Limb (tissue), 2 donors: ENCODE measurements around the gene MYO1A.
A peak's percentile ranks its signal among the peaks of the same experiment; 100 is the strongest.
"Not testable (repeated sequence)": the region's sequence is repeated elsewhere in the genome, so short reads cannot be mapped to it uniquely, and the experiment has no call there.

Experiments used
- DNase-seq, 2 donors: peaks; one replicate each; pipeline ENCODE4 v3.0.0-alpha.2; 2016; ENCODE audit errors: extremely low spot score in 2 of 2

Gene MYO1A

DNA sequence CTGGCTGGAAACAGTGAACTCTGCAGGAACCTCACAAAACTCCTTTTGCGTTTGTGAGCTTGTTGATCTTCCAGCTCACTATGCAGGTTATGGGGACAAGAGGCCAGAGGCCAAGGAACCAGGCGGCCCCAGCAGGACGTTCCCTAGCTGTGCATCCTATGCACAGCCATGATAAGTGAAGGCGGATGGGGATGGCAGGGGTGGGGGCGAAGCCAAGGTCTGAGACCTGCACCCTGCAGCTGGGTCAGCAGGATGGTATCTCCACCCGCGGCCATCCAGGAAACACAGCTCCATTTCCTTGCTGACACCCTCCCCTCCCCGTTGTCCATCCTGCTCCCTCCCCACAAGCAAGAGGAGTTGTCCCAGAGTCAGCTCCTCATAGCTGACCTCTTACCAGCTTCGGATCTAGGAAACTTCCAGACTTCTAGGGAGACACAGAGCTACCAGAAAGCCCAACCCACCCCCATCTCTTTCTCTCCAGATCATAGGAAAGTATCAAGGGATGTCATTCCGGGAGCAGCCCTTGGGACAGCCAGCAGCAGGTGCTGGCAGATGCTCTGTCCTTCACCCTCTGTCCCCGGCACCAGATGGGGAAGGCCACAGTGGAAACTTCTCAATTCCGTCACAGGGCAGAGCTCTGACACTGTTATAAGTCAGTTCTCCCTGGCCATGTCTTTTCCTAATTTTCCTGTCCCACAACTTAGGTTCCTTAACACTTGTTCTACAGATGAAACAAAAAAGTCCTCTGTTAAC, 53.0 kb downstream of the MYO1A start:
- DNase-seq, result no peak

DNA sequence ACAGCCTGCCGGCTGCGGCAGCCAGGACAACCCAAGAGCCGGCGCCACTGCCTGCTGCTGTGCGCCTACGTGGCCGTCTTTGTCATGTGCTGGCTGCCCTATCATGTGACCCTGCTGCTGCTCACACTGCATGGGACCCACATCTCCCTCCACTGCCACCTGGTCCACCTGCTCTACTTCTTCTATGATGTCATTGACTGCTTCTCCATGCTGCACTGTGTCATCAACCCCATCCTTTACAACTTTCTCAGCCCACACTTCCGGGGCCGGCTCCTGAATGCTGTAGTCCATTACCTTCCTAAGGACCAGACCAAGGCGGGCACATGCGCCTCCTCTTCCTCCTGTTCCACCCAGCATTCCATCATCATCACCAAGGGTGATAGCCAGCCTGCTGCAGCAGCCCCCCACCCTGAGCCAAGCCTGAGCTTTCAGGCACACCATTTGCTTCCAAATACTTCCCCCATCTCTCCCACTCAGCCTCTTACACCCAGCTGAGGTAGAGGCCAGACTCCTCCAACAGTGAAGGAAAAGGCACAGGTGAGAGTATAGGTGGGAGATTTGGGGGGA, 53.9 kb downstream of the MYO1A start:
- no peak for DNase-seq

DNA sequence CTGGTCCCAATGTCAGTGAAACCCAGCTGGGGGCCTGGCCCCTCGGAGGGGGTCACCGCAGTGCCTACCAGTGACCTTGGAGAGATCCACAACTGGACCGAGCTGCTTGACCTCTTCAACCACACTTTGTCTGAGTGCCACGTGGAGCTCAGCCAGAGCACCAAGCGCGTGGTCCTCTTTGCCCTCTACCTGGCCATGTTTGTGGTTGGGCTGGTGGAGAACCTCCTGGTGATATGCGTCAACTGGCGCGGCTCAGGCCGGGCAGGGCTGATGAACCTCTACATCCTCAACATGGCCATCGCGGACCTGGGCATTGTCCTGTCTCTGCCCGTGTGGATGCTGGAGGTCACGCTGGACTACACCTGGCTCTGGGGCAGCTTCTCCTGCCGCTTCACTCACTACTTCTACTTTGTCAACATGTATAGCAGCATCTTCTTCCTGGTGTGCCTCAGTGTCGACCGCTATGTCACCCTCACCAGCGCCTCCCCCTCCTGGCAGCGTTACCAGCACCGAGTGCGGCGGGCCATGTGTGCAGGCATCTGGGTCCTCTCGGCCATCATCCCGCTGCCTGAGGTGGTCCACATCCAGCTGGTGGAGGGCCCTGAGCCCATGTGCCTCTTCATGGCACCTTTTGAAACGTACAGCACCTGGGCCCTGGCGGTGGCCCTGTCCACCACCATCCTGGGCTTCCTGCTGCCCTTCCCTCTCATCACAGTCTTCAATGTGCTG, 54.6 kb downstream of the MYO1A start:
- DNase-seq, result no peak

- no peak for DNase-seq
These were observed 55.6 kb downstream of the MYO1A start for GRCh38 chr12:56994231-56994746.

DNA sequence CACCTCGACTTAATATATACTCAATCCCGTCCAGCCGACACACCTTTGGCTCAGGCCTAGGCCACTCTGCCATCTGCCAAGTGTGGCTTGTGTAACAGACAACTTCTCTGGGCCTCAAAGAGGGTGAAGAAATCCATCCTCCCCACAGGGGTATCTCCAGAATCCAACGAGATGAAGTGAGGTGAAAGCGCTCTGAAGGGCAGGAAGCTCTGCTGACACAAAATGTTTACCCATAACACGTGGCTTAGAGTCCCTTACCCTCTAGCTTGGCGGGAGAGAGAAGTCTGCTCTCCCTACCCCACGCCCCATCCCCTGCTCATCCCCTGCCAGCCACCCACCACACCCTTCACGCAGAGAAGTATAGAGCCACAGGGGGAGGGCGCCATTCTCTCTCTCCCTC, 56.6 kb downstream of the MYO1A start:
- no peak for DNase-seq

- no peak for DNase-seq
These were observed 58.3 kb downstream of the MYO1A start for GRCh38 chr12:56991319-56992246.

GRCh38 chr12:56990648-56991318, 59.1 kb downstream of the MYO1A start:
- no peak for DNase-seq

DNA sequence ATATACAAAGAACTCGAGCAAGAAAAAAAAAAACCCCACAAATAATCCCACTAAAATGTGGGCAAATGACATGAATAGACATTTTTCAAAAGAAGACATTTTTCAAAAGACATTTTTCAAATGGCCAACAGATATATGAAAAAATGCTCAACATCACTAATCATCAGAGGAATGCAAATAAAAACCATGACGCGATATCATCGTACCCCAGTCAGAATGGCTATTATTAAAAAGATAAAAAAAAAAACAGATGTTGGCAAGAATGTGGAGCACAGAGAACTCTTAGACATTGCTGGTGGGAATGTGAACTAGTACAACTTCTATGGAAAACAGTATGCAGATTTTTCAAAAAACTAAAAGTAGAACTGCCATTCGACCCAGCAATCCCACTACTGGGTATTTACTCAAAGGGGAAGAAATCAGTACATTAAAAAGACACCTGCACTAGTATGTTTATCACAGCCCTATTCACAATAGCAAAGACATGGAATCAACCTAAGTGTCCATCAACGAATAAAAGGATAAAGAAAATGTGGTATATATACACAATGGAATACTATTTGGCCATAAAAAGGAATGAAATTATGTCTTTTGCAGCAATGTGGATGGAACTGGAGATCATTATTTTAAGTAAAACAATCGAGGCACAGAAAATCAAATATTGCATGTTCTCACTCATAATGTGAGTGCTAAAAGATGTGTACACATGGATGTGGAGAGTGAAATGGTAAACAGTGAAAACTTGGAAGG, 59.9 kb downstream of the MYO1A start:
- DNase-seq, result no peak

DNA sequence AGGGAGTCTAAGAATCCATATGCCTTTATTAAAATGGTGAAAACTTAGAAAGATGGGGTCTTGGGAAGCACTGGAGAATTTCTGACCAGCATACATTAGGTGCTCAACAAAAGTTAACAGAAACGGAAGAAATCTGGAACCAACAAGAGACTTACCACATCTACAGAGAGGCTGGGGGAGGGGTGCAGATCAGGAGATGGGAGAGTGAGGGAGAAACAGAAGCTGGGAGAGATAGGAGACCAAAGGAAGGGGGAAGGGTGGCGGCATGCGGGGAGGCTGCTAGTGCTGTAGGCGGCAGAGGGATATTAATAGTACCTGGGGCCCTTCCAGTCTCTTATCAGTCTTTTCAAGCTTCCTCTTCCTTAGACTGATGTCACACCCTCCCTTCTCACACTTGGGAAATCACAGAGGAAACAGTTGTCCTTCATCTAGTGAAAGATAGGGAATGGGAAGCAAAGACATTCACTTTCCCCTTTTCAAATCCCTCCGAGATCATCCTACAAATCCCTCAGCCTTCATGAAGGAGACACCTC, 61.7 kb downstream of the MYO1A start:
- DNase-seq, result no peak

- peak; percentile 81 to 85 for DNase-seq
These were observed 62.3 kb downstream of the MYO1A start for GRCh38 chr12:56987551-56988053.

DNA sequence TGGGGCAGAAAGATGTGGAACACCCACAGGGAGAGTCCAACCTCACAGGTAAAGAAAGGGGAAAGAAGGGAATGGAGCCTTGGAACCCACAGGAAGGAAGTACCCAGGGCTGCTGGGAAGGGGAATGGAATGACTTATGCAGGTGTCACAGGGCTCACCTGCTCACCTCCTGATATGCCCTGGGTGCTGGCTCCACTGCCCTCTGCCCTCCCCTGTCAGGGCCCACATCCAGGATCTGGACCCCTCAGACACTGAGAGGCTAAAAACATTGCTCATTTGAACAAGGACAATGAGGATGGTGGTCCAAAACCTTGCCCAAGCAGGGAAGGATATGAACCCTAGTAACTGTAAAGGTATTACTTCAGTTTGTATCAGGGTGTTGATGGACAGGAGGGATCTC, 62.9 kb downstream of the MYO1A start:
- DNase-seq, result no peak

- not testable (repeated sequence) for DNase-seq
These were observed 64.2 kb downstream of the MYO1A start for GRCh38 chr12:56985714-56986113.

GRCh38 chr12:56983386-56983785, 66.5 kb downstream of the MYO1A start:
- no peak for DNase-seq

DNA sequence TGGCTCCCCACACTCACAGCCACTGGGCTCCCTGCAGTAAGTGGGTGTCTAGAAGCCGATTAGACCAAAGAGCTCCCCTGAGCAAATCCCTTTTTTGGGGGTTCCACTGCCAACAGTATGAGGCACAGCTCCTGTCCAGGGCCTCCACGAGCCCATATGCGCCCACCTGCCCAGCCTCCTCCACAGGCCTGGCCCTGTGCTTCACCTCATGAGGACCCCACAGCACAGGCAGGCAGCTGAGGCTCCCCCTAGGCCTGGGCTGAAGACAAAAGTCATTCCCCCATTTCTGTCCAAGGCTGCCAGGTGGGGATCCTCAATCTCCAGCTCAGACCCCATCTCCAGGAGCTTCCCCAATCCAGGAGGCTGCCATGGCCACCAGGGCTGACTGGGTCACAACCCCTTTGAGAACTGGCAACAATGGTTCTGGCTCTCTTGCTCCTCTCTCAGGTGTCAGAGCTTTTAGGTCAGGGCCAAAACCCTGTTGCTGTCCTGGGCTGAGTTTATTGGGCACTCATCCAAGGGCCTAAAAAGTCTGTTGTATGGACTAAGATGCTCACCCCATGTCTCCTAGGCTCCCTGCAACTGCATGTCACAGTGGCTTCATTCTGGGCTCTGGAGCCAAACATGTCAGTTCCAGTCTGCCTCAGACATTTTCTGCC, 67.2 kb downstream of the MYO1A start:
- not testable (repeated sequence) for DNase-seq

- no peak for DNase-seq
These were observed 68.9 kb downstream of the MYO1A start for GRCh38 chr12:56980941-56981530.

DNA sequence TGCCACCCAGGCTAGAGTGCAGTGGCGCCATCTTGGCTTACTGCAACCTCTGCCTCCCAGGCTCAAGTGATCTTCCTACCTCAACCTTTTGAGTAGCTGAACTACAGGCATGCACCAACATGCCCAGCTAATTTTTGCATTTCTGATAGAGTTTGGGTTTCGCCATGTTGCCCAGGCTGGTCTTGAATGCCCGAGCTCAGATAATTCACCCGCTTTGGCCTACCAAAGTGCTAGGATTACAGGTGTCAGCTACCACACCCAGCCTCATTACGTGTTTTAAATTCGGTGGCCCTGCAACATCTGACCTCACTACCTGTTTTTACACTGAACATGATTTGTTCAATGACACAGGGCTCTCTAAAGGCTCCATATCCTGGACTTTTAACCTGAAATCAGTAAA, 69.7 kb downstream of the MYO1A start:
- DNase-seq, result no peak

DNA sequence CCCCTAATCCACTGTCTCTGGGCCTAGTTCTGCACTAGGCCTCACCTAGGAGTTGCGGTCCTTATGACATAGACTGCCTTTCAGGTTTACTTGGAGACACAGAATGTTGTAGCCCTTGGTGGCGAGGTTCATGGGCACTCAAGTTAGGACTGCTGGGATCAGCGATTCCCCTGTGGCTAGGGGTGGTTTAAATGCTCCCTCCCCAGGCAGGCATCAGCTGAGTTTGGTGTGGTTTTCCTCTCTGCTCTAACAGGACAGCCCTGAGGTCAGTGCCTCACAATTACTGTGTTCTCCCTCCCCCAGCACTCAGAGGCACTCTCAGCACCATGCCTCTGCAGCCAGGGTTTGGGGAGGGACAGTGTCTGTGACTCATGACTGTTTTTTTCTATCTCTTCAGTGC, 70.3 kb downstream of the MYO1A start:
- no peak for DNase-seq
